GM12872 (cell line): ENCODE results near the gene PKMYT1.

Experiments
- TF ChIP-seq, protein P1 (sequence below): IDR thresholded peaks from 3 replicates; pipeline ENCODE4 v1.5.1; 2011; ENCODE audit warnings: low read depth, mild to moderate bottlenecking, low read length, moderate library complexity; ENCODE audit not compliant: insufficient read depth

PKMYT1 gene

DNA sequence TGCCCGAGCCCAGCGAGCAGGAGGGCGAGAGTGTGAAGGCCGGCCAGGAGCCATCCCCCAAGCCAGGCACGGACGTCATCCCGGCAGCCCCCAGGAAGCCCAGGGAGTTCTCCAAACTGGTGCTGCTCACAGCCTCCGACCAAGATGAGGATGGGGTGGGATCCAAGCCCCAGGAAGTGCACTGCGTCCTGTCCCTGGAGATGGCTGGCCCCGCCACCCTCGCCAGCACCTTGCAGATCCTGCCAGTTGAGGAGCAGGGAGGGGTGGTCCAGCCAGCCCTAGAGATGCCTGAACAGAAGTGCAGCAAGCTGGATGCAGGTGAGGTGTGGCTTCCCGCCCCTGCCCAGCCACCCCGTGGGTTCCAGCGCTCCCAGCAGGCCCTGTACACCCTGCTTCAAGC, 50.6 kb downstream of the PKMYT1 start:
- TF ChIP-seq, protein P1, sequence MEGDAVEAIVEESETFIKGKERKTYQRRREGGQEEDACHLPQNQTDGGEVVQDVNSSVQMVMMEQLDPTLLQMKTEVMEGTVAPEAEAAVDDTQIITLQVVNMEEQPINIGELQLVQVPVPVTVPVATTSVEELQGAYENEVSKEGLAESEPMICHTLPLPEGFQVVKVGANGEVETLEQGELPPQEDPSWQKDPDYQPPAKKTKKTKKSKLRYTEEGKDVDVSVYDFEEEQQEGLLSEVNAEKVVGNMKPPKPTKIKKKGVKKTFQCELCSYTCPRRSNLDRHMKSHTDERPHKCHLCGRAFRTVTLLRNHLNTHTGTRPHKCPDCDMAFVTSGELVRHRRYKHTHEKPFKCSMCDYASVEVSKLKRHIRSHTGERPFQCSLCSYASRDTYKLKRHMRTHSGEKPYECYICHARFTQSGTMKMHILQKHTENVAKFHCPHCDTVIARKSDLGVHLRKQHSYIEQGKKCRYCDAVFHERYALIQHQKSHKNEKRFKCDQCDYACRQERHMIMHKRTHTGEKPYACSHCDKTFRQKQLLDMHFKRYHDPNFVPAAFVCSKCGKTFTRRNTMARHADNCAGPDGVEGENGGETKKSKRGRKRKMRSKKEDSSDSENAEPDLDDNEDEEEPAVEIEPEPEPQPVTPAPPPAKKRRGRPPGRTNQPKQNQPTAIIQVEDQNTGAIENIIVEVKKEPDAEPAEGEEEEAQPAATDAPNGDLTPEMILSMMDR: no peak

DNA sequence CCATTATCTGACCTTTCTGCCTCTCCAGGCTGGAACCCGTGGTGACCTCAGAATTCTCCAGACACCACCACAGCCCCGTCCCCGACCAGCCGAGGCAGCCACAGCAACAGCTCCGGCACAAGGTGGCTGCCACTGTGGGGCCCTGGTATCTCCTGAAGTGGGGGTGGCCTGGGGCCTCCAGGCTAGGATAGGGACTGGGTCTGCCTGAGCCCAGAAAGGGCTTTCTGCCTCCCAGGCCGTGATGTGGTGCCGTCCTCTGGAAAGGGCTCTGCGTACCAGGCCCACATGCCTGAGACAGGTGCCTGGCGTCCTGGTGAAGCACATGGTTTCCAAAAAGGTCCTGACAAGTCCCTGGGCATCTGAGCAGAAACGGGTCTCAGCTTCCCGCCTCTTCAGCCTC, 51.5 kb downstream of the PKMYT1 start:
- TF ChIP-seq, protein P1: no peak

GRCh38 chr16:2927010-2927646, 53.1 kb downstream of the PKMYT1 start:
- TF ChIP-seq, protein P1: peak; percentile 92

GRCh38 chr16:2926650-2926999, 53.6 kb downstream of the PKMYT1 start:
- TF ChIP-seq, protein P1: no peak

GRCh38 chr16:2925951-2926649, 54.1 kb downstream of the PKMYT1 start:
- TF ChIP-seq, protein P1: no peak

- TF ChIP-seq, protein P1: no peak
These were observed 55.1 kb downstream of the PKMYT1 start for GRCh38 chr16:2924901-2925755.

DNA sequence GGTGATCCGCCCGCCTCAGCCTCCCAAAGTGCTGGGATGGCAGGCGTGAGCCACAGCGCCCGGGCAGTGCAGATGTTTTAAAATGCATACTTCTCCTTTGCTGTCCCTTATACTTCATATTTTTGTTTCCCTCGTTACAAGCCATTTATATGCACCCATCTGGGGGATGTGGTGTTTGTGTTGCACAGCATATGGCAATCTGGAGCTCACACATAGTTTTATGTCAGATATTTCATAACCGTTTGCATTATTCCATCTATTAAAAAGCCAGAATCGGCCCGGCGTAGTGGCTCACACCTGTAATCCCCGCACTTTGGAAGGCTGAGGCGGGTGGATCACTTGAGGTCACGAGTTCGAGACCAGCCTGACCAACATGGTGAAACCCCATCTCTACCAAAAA, 56.8 kb downstream of the PKMYT1 start:
- TF ChIP-seq, protein P1: no peak
